Uterus (tissue), 4 donors: Measurements from ENCODE around the gene SAMD4B. TPM values are rescaled to one million over a fixed set of nuclear protein-coding genes. Genes with fewer than 3 reads are reported as not detected.
"Not testable (repeated sequence)": the region's sequence is repeated elsewhere in the genome, so short reads cannot be mapped to it uniquely, and the experiment has no call there.

Experiments
- DNase-seq, 2 donors: peaks; one replicate each; pipeline ENCODE4 v3.0.0-alpha.2; 2019 to 2020
- H3K27ac ChIP-seq, 2 donors: fragments of 200-600 bp; sonication (generic); 1 replicate in 1 of 2; 2 replicates in 1 of 2; pipeline ENCODE4 v1.5.1; 2016 to 2018
- H3K27me3 ChIP-seq, 2 donors: fragments of 200-600 bp; sonication (generic); one replicate each; pipeline ENCODE4 v1.5.1; 2018 to 2019; ENCODE audit warnings: control low read depth in 1 of 2
- H3K36me3 ChIP-seq, 2 donors: fragments of 200-600 bp; sonication (generic); one replicate each; pipeline ENCODE4 v1.5.1; 2019; ENCODE audit warnings: control low read depth in 1 of 2
- H3K4me1 ChIP-seq, 2 donors: fragments of 200-600 bp; sonication (generic); one replicate each; pipeline ENCODE4 v1.5.1; 2018 to 2019; ENCODE audit warnings: control low read depth in 1 of 2
- H3K4me3 ChIP-seq, 2 donors: fragments of 200-600 bp; sonication (generic); 1 replicate in 1 of 2; 2 replicates in 1 of 2; pipeline ENCODE4 v1.5.1; 2018 to 2019; ENCODE audit warnings: mild to moderate bottlenecking in 1 of 2
- H3K9me3 ChIP-seq, 2 donors: fragments of 200-600 bp; sonication (generic); one replicate each; pipeline ENCODE4 v1.5.1; 2019; ENCODE audit warnings: control low read depth in 1 of 2
- CTCF ChIP-seq, 4 experiments: fragments of 200-600 bp in 2 of 4; fragments of 450-650 bp in 2 of 4; sonication (generic) in 2 of 4; IDR thresholded peaks; one replicate each; pipeline ENCODE4 v1.5.1; 2016 to 2019; ENCODE audit warnings: antibody characterized with exemption in 4 of 4, mild to moderate bottlenecking in 2 of 4, moderate library complexity in 1 of 4
- POLR2A ChIP-seq, 2 donors: fragments of 450-650 bp; IDR thresholded peaks; one replicate each; pipeline ENCODE4 v1.6.1; 2016; ENCODE audit warnings: antibody characterized with exemption in 2 of 2, mild to moderate bottlenecking in 1 of 2, moderate library complexity in 1 of 2
- intact Hi-C: fragments of 100-400 bp; cut with DNase I; formaldehyde crosslinking; loops from one replicate; pipeline ENCODE4 v1.15.1; 2023; ENCODE audit warnings: low total_unique reads
- total RNA-seq, 4 donors: library from RNA; depleted of rRNA in 3 of 4; stranded (reverse); fragments of >200 nt in 3 of 4; gene quantifications; one replicate each; pipeline versions ENCODE4 v1.1.0 to v1.2.4, GENCODE V29; 2014 to 2023
- donor health status: DM: yes; HTN: yes; CAD: no.

The SAMD4B gene
- total RNA-seq, 4 donors from 2014 or later: 11.3 to 128 (median 58.6) TPM

GRCh38 chr19:39336483-39336882, 5.7 kb upstream of the SAMD4B start:
- Histone ChIP-seq H3K36me3 (no peaks in the 10 kb centered on the region), H3K4me1 (no peaks in the 10 kb centered on the region), H3K27ac (peak overlapping the region in 1 of 2 donors; percentile 22), H3K9me3 (no peaks in the 10 kb centered on the region), H3K4me3 (no peak overlapping the region), H3K27me3 (no peaks in the 10 kb centered on the region)
- no peak for TF ChIP-seq POLR2A (IDR thresholded peaks at IDR 0.05)
- TF ChIP-seq CTCF (IDR thresholded peaks at IDR 0.05): no peak
- DNase-seq: no peak
- intact Hi-C loops: no loop called here

- no peaks in the 10 kb centered on the region for H3K27me3 ChIP-seq
- H3K9me3 ChIP-seq: no peaks in the 10 kb centered on the region
- TF ChIP-seq POLR2A (IDR thresholded peaks at IDR 0.05) (no peak), CTCF (IDR thresholded peaks at IDR 0.05) (no peak)
- intact Hi-C loops: no loop called here
- peaks cover 0 to 7% of the 10 kb centered on the region in 2 donors for H3K4me1 ChIP-seq
- no peaks in the 10 kb centered on the region for H3K36me3 ChIP-seq
- H3K27ac ChIP-seq: no peak overlapping the region
- H3K4me3 ChIP-seq: no peak overlapping the region
- no peak for DNase-seq
Measured at GRCh38 chr19:39339674-39340073, 2.5 kb upstream of the SAMD4B start.

- H3K4me3 ChIP-seq, H3K27ac ChIP-seq, H3K36me3 ChIP-seq, H3K4me1 ChIP-seq, H3K9me3 ChIP-seq, H3K27me3 ChIP-seq, DNase-seq, intact Hi-C loops: not testable (repeated sequence)
Measured at GRCh38 chr19:39340156-39340555, 2.1 kb upstream of the SAMD4B start.

- Histone ChIP-seq H3K9me3 (no peaks in the 10 kb centered on the region), H3K4me1 (peaks cover 0 to 18% of the 10 kb centered on the region in 2 donors), H3K27me3 (no peaks in the 10 kb centered on the region), H3K4me3 (peak overlapping the region; percentile 61 to 66), H3K27ac (peak overlapping the region; percentile 81 to 97), H3K36me3 (no peaks in the 10 kb centered on the region)
- intact Hi-C loops: no loop called here
- TF ChIP-seq CTCF (IDR thresholded peaks at IDR 0.05): no peak
- no peak for TF ChIP-seq POLR2A (IDR thresholded peaks at IDR 0.05)
- peak in 1 of 2 donors; percentile 43 for DNase-seq
Measured at GRCh38 chr19:39341129-39341718, 997 bp upstream of the SAMD4B start.

DNA sequence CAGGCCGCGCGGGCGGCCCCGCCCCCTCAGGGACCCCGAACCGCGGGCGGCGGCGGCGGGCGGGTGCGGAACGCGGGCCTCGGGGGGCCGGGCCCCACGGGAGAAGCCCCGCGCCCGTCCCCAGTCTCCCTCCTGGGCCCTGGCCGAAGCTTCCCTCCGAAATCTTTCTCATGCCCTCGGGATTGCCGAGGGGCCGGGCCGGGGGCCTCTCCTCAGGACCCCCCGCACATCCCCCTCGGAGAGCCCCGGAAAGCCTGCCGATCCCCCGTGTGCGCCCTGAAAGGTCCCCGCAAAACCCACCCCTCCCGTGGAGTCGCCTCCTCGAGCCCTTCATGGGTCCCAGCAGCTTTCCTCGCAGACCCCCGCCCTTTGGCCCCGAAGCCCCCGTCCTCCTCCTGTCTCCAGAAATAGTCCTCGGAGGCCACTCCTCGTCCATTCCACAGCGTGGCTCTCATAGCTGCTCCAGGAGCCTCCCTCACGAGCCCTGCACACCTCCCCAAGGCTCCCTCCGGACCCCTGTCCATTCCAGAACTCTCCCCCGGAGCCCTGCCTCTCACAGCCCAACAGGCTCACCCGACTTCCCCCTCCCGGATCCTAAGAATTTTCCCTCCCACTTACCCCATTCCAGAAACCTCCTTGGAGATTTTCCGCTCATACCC, 555 bp downstream of the SAMD4B start:
- intact Hi-C loops: no loop called here
- peak overlapping the region; percentile 78 to 89 for H3K4me3 ChIP-seq
- H3K27ac ChIP-seq: peak overlapping the region; percentile 89 to 97
- DNase-seq: peak; percentile 41 to 42
- H3K9me3 ChIP-seq: no peaks in the 10 kb centered on the region
- no peak for TF ChIP-seq POLR2A (IDR thresholded peaks at IDR 0.05)
- no peak for TF ChIP-seq CTCF (IDR thresholded peaks at IDR 0.05)
- peaks cover 0 to 18% of the 10 kb centered on the region in 2 donors for H3K4me1 ChIP-seq
- H3K27me3 ChIP-seq: no peaks in the 10 kb centered on the region
- H3K36me3 ChIP-seq: no peaks in the 10 kb centered on the region
